Fibroblast of skin of abdomen (primary cell): ENCODE data around the gene P2RX2.

Experiments
- DNase-seq: peaks from one replicate; pipeline ENCODE4 v3.0.0-alpha.2; 2013

Gene P2RX2

DNA sequence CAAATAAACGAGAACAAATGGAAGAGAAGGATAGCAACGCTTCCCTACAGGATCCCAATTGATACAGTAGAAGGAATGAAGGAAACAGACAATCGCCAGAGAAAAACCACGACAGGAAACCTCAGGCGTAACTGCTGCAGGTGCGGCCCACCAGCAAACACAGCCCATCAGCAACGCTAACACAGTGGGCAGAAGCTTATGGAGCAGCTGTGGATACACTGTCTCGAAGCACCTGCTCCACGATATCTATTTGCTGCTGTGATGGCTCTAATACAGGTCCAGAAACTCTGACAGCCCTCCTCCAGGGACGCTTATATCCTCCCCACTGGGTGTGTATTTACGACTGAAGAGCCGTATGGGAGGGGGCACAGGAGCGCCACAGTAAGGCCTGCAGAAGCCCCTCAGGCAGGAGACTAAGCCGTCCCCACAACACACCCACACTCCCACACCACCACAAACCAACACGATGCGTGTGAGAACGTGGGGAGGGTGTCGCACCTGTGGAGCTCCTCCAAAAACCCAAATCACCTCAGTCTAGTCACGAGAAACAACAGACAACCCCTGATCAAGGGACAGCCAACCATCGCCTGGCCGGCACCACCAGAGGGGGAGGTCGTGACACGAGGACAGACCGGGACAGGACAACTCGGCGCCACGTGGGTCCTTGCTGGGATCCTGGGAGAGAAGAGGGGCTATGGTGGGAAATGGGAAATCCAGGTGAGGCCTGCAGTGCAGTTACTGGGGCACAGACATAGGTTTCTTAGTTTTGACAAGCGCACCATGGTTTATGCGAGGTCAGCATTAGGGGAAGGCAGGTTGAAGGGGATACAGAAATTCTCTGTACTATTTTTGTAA, 44.6 kb downstream of the P2RX2 start:
- no peak for DNase-seq

DNA sequence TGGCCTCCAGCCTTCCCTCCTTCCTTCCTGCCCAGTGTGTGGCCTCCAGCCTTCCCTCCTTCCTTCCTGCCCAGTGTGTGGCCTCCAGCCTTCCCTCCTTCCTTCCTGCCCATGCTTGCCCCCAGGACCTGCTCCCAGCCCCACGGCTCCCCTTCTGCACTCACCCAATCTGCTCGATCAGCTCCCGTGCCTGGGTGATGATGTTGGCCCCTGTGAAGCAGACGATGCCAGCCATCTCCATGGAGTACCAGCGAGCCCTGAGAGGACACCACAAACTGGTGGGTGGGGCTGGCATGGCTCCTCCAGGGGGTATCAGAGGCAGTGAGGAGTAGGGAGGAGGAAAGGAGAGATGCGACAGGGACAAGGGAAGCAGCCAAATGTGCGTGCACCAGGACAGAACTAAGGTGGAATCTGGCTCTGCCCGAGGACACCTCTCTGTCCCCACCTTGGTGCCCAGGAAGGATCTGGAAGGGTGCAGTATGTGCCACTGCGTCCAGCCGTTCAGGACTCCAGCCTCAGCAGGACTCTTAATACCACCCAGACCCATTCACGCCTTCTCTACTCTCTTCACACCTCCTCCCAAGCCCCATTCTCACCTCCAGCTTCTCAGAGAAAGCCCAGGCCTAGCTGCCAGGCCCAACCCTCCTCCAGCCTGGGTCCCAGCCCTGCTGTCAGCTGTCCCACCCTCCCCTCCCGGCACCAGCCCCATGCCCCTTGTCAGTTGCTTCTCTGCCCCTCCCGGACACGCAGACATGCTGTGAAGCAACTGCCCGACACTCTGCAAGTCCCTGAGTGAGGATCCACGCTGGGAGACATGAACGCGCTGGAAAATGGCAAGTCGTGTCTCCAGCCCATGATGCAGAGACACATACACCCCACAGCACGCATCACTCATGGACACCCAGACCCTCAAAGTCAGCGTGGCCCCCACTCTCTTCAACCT, 45.9 kb downstream of the P2RX2 start:
- no peak for DNase-seq

DNA sequence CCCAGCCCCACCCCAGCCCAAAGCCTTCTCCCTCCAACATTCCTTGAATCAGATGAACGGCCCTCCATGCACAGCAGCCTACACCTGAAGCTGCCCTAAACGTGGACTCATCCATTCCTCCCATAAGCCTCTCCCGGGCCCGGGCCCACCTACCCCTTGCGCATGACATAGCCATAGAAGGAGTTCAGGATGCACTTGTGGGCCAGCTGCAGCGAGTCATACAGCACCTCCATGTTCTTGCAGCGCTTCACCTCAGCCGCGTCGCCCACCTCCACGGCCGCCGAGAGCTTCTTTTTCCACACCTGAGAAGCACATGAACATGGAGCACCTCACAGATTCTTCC, 46.5 kb downstream of the P2RX2 start:
- DNase-seq: no peak

DNA sequence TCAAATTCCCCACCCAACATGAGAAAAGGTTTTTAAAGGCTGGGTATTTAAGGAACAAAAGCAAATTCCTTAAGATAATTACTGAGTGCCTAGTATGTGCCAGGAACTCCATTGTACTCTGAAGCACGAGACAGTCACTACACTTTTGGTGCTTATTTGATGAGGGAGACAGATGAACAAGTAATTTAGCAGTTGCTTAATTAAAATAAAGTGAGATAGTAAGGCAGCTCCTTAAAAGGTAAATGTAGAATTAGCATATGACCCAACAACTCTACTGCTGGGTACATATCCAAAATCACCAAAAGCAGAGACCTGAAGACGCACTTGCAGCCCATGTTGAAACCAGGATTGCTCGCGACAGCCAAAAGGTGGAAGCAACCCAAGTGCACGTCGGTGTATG, 47.2 kb downstream of the P2RX2 start:
- no peak for DNase-seq

DNA sequence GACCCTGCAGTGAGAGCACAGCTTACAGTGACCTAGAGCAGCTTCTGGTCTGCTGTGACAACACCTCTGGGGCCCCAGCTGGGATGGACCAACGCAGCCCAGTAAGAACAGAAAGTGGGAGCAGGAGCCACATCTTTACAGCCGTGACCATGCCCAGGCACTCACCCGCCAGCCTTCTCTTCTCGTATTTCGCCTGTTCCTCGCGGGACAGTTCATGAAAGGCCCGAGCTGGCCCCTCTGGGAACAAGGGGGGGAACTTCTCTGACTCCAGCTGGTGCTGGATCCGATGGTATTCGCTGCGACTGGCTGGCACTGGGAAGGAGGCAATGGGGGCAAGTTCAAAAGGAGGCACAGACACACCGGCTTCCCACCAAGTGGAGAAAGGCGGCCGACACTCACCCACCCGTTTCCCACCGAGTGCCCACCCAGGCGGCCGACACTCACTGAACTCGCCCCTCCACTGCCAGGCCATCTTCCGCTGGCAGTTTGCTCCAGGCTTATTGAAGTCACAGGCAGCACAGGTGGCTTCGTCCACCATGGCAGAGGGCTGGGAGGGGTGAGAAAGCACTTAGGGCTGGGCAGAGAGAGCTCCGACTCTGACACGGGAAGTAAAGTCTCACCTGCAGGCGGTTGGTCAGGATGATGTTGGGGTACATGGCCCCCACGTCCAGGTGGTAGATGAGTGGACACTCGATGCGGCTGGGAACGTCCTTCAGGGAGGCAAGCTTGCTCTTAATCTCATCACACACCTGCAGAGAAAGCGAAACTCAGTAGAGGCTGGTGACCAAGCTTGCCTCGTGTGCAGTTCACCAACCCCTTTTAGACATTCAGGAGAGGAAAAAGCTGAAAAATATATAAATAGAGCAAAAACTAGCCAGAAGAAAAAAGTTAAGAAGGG, 49.9 kb downstream of the P2RX2 start:
- no peak for DNase-seq

DNA sequence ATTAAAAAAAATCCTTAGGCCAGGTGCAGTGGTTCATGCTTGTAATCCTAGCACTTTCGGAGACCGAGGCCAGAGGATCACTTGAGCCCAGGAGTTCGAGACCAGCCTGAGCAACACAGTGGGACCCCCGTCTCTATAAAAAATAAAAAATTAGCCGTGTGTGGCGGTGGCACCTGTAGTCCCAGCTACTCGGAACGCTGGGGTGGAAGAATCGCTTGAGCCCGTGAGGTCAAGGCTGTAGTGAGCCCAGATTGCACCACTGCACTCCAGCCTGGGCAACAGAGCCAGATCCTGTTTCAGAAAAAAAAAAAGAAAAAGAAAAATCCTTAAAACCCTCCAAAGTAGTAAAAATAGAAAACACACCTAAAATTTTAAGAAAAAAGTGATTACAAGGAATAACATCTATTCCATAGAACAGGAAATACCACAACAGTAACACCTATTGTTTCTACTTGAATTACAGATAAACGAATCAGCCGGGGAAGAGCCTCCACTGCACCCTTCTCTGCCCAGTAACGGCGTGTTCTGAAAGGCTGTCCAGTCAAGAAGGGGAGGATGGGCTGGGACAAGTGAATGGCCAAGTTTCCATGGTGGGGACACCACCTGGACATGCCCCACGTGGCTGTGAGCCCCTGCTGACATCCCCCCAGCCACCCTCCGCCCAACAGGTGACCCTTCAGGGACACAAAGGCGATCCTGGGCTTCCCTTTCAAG, 50.7 kb downstream of the P2RX2 start:
- DNase-seq: no peak
